IMR-90 (cell line): ENCODE data around the gene UBE3C. TPM values are rescaled to one million over a fixed set of nuclear protein-coding genes. Genes with fewer than 3 reads are reported as not detected.

ENCODE experiments used
- ATAC-seq: fragments of 200-7000 bp; cut with Tn5 transposase; 2 replicates; pipeline ENCODE4 v1.9.1; 2020; ENCODE audit warnings: low read depth, mild to moderate bottlenecking, moderate library complexity
- BruUV-seq: library from RNA; stranded (reverse); fragments of 400-500 nt; replicated peaks from 2 replicates; lab custom pipeline; 2021; lab: Mats Ljungman, UMichigan
- CTCF ChIA-PET: fragments of 300-600 bp; formaldehyde crosslinking; extraction: SDS; loops from one replicate; lab custom pipeline; 2021; ENCODE audit warnings: antibody characterized with exemption; lab: Yijun Ruan, JAX
- POLR2A ChIA-PET: fragments of 300-600 bp; sonication (Branson Sonifier 250); formaldehyde crosslinking; loops from one replicate; lab custom pipeline; 2022; ENCODE audit warnings: antibody characterized with exemption; ENCODE audit not compliant: unreplicated experiment; lab: Charles Lee
- DNase-seq: peaks from one replicate; pipeline ENCODE4 v3.0.0; 2013
- H2AFZ ChIP-seq: replicated peaks from 2 replicates; pipeline ENCODE3; 2013; ENCODE audit warnings: low read length, mild to moderate bottlenecking; ENCODE audit not compliant: poor library complexity
- H2AK5ac ChIP-seq: 2 replicates; pipeline ENCODE4 v1.6.1; 2013; ENCODE audit warnings: low read depth, low read length, inconsistent platforms
- H2AK9ac ChIP-seq: replicated peaks from 2 replicates; pipeline ENCODE3; 2013; ENCODE audit warnings: mild to moderate bottlenecking, low read depth, low read length, moderate library complexity; ENCODE audit not compliant: poor library complexity
- H2BK120ac ChIP-seq: 2 replicates; pipeline ENCODE4 v1.6.1; 2013; ENCODE audit warnings: low read depth, low read length, inconsistent platforms
- H2BK15ac ChIP-seq: 3 replicates; pipeline ENCODE4 v1.6.1; 2013; ENCODE audit warnings: low read depth, low read length, inconsistent platforms
- H2BK20ac ChIP-seq: 2 replicates; pipeline ENCODE4 v1.6.1; 2013; ENCODE audit warnings: low read depth, mild to moderate bottlenecking, inconsistent platforms, low read length, moderate library complexity
- H2BK5ac ChIP-seq: 2 replicates; pipeline ENCODE4 v1.6.1; 2013; ENCODE audit warnings: mild to moderate bottlenecking, low read depth, low read length, inconsistent platforms; ENCODE audit not compliant: poor library complexity, severe bottlenecking
- H3K14ac ChIP-seq: replicated peaks from 2 replicates; pipeline ENCODE4 v1.6.1; 2013; ENCODE audit warnings: low read depth, low read length, inconsistent platforms
- H3K18ac ChIP-seq: 2 replicates; pipeline ENCODE4 v1.6.1; 2013; ENCODE audit warnings: low read depth, low read length, control low read depth
- H3K23ac ChIP-seq: 2 replicates; pipeline ENCODE4 v1.6.1; 2013; ENCODE audit warnings: low read depth, low read length, inconsistent platforms
- H3K27ac ChIP-seq: 2 replicates; pipeline ENCODE4 v1.5.1; 2013; ENCODE audit warnings: mild to moderate bottlenecking, control low read depth, low read length; ENCODE audit not compliant: insufficient read depth
- H3K27me3 ChIP-seq: 2 replicates; pipeline ENCODE4 v1.6.1; 2013; ENCODE audit warnings: low read length; ENCODE audit not compliant: control insufficient read depth, insufficient read depth
- H3K36me3 ChIP-seq: 2 replicates; pipeline ENCODE4 v1.6.1; 2013; ENCODE audit warnings: low read length, mixed read lengths; ENCODE audit not compliant: control insufficient read depth, insufficient read depth
- H3K4ac ChIP-seq: 2 replicates; pipeline ENCODE4 v1.6.1; 2013; ENCODE audit warnings: low read depth, low read length, inconsistent platforms
- H3K4me1 ChIP-seq: 2 replicates; pipeline ENCODE4 v1.6.1; 2013; ENCODE audit warnings: low read length, mixed read lengths; ENCODE audit not compliant: control insufficient read depth, insufficient read depth
- H3K4me2 ChIP-seq: 2 replicates; pipeline ENCODE4 v1.6.1; 2013; ENCODE audit warnings: low read depth, mild to moderate bottlenecking, control low read depth, low read length, moderate library complexity
- H3K4me3 ChIP-seq: 2 replicates; pipeline ENCODE4 v1.5.1; 2013; ENCODE audit warnings: low read depth, mild to moderate bottlenecking, control low read depth, low read length, moderate library complexity; ENCODE audit not compliant: insufficient read depth
- H3K56ac ChIP-seq: 2 replicates; pipeline ENCODE4 v1.6.1; 2013; ENCODE audit warnings: low read length, inconsistent platforms; ENCODE audit not compliant: insufficient read depth; ENCODE audit errors: extremely low read depth
- H3K79me1 ChIP-seq, 2 experiments: 2 replicates each; pipeline ENCODE4 v1.6.1; 2013; ENCODE audit warnings: low read length in 2 of 2, inconsistent platforms in 1 of 2, low read depth in 1 of 2
- H3K9ac ChIP-seq: 2 replicates; pipeline ENCODE4 v1.6.1; 2013; ENCODE audit warnings: low read depth, low read length, control low read depth
- H3K9me1 ChIP-seq: 2 replicates; pipeline ENCODE4 v1.6.1; 2013; ENCODE audit warnings: low read length, inconsistent platforms; ENCODE audit not compliant: insufficient read depth
- H3K9me3 ChIP-seq: 2 replicates; pipeline ENCODE4 v1.6.1; 2013; ENCODE audit warnings: low read length; ENCODE audit not compliant: control insufficient read depth, insufficient read depth
- H4K20me1 ChIP-seq: 2 replicates; pipeline ENCODE4 v1.6.1; 2013; ENCODE audit warnings: low read length, inconsistent platforms; ENCODE audit not compliant: insufficient read depth
- H4K5ac ChIP-seq: 2 replicates; pipeline ENCODE4 v1.6.1; 2013; ENCODE audit warnings: mild to moderate bottlenecking, low read depth, low read length, control low read depth
- H4K8ac ChIP-seq, 2 experiments: 2 replicates each; pipeline ENCODE4 v1.6.1; 2013; ENCODE audit warnings: low read depth in 2 of 2, low read length in 2 of 2, control low read depth in 1 of 2, inconsistent platforms in 1 of 2
- H4K91ac ChIP-seq: 2 replicates; pipeline ENCODE4 v1.6.1; 2013; ENCODE audit warnings: low read depth, low read length, inconsistent platforms; ENCODE audit not compliant: insufficient read depth
- MAZ ChIP-seq: IDR thresholded peaks from 2 replicates; pipeline ENCODE4 v1.6.1; 2012; ENCODE audit warnings: low read depth, mild to moderate bottlenecking, low read length, improper control_type of control experiment, moderate library complexity, borderline replicate concordance
- MXI1 ChIP-seq: IDR thresholded peaks from 2 replicates; pipeline ENCODE4 v1.6.1; 2012; ENCODE audit warnings: low read depth, mild to moderate bottlenecking, low read length, moderate library complexity, borderline replicate concordance
- RAD21 ChIP-seq: IDR thresholded peaks from 2 replicates; pipeline ENCODE4 v1.6.1; 2012; ENCODE audit warnings: low read length, improper control_type of control experiment
- SMC3 ChIP-seq: fragments of 150-350 bp; IDR thresholded peaks from 2 replicates; pipeline ENCODE4 v1.6.1; 2016; ENCODE audit warnings: low read depth, mild to moderate bottlenecking, antibody characterized with exemption, low read length, moderate library complexity
- WGBS, 2 experiments: methylation state at CpG; one replicate each; pipeline versions ENCODE4 v1.1.5 to v1.1.7; 2013; ENCODE audit warnings: missing lambda C conversion rate in 2 of 2; ENCODE audit not compliant: insufficient read length in 1 of 2; ENCODE audit errors: extremely low coverage in 2 of 2; 5-methylcytosine and 5-hydroxymethylcytosine counted together
- dilution Hi-C: fragments of 300-500 bp; cut with HindIII; formaldehyde crosslinking; loops from one replicate; pipeline ENCODE4 v1.14.3; 2018; ENCODE audit warnings: low sequenced_read_pairs; ENCODE audit not compliant: unreplicated experiment
- in situ Hi-C: fragments of 300-500 bp; cut with MboI; formaldehyde crosslinking; loops from 3 replicates; pipeline ENCODE4 v1.14.3; 2019; ENCODE audit warnings: low sequenced_read_pairs, inconsistent platforms, mixed read lengths
- intact Hi-C: fragments of 100-400 bp; cut with micrococcal nuclease; formaldehyde crosslinking; loops from 2 replicates; pipeline ENCODE4 v1.10.0; 2022
- polyA plus RNA-seq, 3 experiments: library from polyadenylated mRNA; depleted of rRNA; stranded (reverse); fragments of >200 nt; gene quantifications; 2 replicates each; pipeline ENCODE4 v1.2.3, GENCODE V29; 2012; ENCODE audit warnings: low replicate concordance in 1 of 3
- total RNA-seq: library from RNA; depleted of rRNA; stranded (reverse); fragments of >200 nt; gene quantifications from 2 replicates; pipeline ENCODE4 v1.2.3, GENCODE V29; 2012
- TF ChIP-seq, protein P1 (sequence below): fragments of 150-350 bp; IDR thresholded peaks from 2 replicates; pipeline ENCODE4 v1.6.1; 2017; ENCODE audit warnings: mild to moderate bottlenecking, antibody characterized with exemption, low read length, low read depth

The UBE3C gene
- total and polyA plus RNA-seq, 2 of the 4 experiments (the other 2 are of a cell fraction) = 43.0 to 60.6 TPM

DNA sequence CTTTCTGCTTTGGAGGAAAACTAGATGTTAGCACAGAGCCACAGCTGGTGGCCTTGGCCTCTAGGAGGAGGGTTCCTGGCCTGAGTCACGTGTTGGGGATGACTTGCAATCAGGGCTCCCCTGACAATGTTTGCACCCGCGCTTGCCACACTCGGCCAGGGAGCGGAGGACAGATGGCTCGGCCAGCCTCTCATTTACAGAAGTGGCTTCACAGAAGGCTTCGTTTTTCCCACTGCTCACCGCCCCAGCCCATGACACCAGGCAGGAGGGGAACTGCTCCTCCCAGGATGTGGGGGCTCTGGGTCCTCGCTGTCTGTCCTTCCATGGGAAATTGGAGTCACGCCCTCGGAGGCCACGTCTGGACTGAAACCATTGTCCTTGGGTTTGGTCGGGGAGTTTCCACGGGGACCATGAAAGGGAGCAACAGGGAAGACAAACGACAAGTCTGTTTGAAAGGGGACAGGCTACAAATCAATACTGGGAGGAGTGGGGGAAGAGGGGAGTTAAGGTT, 49.6 kb upstream of the UBE3C start:
- no TSS peak for BruUV-seq
- CTCF ChIA-PET = no interaction called here
- H2AFZ ChIP-seq = peak overlapping the region; percentile 14
- H3K9me3 ChIP-seq = peaks cover 4% of the 10 kb centered on the region; the same call in 1 of the 2 replicates
- TF ChIP-seq MAZ = no peak
- TF ChIP-seq RAD21 = no peak
- no peak for TF ChIP-seq SMC3
- TF ChIP-seq, protein P1, sequence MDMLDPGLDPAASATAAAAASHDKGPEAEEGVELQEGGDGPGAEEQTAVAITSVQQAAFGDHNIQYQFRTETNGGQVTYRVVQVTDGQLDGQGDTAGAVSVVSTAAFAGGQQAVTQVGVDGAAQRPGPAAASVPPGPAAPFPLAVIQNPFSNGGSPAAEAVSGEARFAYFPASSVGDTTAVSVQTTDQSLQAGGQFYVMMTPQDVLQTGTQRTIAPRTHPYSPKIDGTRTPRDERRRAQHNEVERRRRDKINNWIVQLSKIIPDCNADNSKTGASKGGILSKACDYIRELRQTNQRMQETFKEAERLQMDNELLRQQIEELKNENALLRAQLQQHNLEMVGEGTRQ = no peak
- no peak for TF ChIP-seq MXI1
- H4K5ac ChIP-seq = no peak overlapping the region
- H3K14ac ChIP-seq = no peak overlapping the region
- no peak overlapping the region for H2AK9ac ChIP-seq
- H2BK20ac ChIP-seq = no peak overlapping the region
- no peak overlapping the region for H2BK15ac ChIP-seq
- no peak for ATAC-seq
- H4K8ac ChIP-seq = no peak overlapping the region
- in situ Hi-C loops (no loop called here), intact Hi-C loops (no loop called here), dilution Hi-C loops (no loop called here)
- no peak overlapping the region for H3K4ac ChIP-seq
- H4K91ac ChIP-seq = no peak overlapping the region
- POLR2A ChIA-PET = no interaction called here
- H3K9ac ChIP-seq = no peak overlapping the region
- H3K56ac ChIP-seq = no peak overlapping the region
- no peak overlapping the region for H2BK5ac ChIP-seq
- H3K4me2 ChIP-seq = no peak overlapping the region
- no peak overlapping the region for H3K27ac ChIP-seq
- no peak overlapping the region for H3K4me3 ChIP-seq
- H3K18ac ChIP-seq = no peak overlapping the region
- peaks cover 2% of the 10 kb centered on the region; the same call in 1 of the 2 replicates for H3K27me3 ChIP-seq
- H3K79me1 ChIP-seq = no peaks in the 10 kb centered on the region
- H4K20me1 ChIP-seq = no peaks in the 10 kb centered on the region
- H2AK5ac ChIP-seq = no peak overlapping the region
- no peak overlapping the region for H2BK120ac ChIP-seq
- H3K36me3 ChIP-seq = no peaks in the 10 kb centered on the region
- 36% methylated on average over 3 of the region's 15 CpGs; no CpG with 5 or more reads in 1 of the 2 experiments for WGBS, 2 experiments
- no peak overlapping the region for H3K23ac ChIP-seq
- DNase-seq = no peak
- H3K9me1 ChIP-seq = no peaks in the 10 kb centered on the region
- H3K4me1 ChIP-seq = no peaks in the 10 kb centered on the region
